Activated CD8-positive, alpha-beta memory T cell treated with anti-CD3 and anti-CD28 coated beads, Interleukin-2, amount 50 U/mL, for 24 hours (primary cell): ENCODE results near the gene TRIO.

Experiments
- DNase-seq: peaks from one replicate; pipeline ENCODE4 v3.0.0-alpha.2; 2020; ENCODE audit errors: extremely low read depth

TRIO gene

GRCh38 chr5:14226554-14226953 is 83.4 kb downstream of the TRIO start:
- DNase-seq = no peak

- DNase-seq = no peak
These were observed 83.8 kb downstream of the TRIO start for GRCh38 chr5:14226992-14227391.

DNA sequence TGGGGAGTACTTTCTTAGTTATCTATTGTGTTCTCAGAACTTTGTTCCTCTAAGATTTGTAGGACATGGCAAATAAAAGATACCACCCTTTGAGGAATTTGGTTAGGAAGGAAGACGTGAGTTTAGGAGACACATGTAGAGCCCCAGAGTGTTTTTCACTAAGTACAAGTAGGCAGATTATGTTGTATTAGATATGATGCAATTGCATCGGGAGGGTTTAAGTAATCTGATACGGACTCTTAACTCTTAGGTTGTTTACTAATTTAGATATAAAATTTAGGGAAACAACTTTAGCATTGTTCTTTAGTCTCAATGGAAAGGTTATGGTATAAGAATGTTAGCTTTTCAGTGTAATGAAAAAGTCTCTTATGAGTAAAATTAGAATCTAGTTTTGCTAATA is 84.4 kb downstream of the TRIO start:
- no peak for DNase-seq

GRCh38 chr5:14228219-14228618 is 85.1 kb downstream of the TRIO start:
- no peak for DNase-seq

- DNase-seq = no peak
These were observed 86.0 kb downstream of the TRIO start for GRCh38 chr5:14229181-14229580.

GRCh38 chr5:14229734-14230133 is 86.6 kb downstream of the TRIO start:
- no peak for DNase-seq

GRCh38 chr5:14231156-14231555 is 88.0 kb downstream of the TRIO start:
- DNase-seq = no peak

DNA sequence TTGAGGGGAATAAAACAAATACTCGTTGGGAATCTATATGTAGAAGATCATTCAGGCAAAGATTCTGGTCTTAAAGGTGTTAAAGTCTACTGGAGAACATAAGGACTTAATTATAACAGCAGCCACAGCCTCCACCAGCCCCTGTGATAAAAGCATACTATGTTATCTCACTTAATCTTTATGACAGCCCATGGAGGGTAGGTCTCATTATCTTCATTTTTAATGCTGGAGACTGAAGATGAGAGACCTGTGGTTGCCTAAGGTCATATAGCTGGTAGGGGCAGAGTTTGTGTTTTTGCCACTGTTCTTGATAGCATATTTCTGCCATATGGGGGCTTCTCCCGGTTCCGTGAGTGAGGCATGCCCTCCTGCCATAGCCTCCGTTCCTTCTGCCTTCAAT is 88.7 kb downstream of the TRIO start:
- no peak for DNase-seq

DNA sequence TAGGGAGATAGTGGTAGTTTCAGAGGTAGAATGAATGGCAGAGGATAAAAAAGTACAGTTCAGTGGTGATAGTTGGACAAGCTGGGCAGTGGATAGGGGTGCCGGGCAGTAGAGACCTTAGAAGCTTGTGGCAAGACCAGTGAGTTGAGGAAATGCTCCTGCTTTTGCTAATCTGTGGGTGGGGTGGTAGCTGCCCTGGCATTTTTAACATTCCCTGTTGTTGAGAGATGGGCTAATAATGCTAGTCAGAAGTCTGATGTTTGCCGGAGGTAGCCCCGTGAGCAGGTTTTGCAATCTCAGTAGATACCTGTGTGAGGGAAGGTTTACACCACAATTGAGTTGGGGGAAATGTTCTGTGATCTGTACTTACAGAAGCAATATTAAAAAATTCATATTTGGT is 91.1 kb downstream of the TRIO start:
- DNase-seq = no peak

- DNase-seq = no peak
These were observed 92.7 kb downstream of the TRIO start for GRCh38 chr5:14235872-14236271.

- no peak for DNase-seq
These were observed 93.6 kb downstream of the TRIO start for GRCh38 chr5:14236757-14237156.

GRCh38 chr5:14237317-14238086 is 94.4 kb downstream of the TRIO start:
- no peak for DNase-seq

GRCh38 chr5:14238272-14238671 is 95.1 kb downstream of the TRIO start:
- no peak for DNase-seq

GRCh38 chr5:14239404-14239803 is 96.3 kb downstream of the TRIO start:
- no peak for DNase-seq

DNA sequence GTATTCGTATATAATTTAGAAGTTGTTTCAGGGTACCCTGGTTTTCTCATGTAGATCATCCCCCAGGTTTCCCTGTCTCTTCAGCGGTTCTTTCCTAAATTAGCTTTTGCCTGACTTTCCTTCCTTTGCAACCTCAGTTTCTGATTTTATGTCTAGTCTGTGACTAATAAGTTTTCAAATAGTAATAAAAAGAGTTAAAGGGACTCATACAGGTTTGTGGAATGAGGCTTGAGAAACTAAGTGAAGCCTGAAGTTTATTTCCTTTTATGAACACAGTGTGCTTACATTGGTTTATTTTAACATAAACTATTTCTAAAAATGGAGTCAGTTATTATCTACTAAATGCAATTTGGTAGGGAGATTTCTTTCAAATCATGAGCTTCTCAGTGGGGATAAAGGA is 96.8 kb downstream of the TRIO start:
- no peak for DNase-seq

- DNase-seq = no peak
These were observed 97.2 kb downstream of the TRIO start for GRCh38 chr5:14240359-14240758.

GRCh38 chr5:14241141-14241540 is 98.0 kb downstream of the TRIO start:
- DNase-seq = no peak

GRCh38 chr5:14242447-14242846 is 99.3 kb downstream of the TRIO start:
- no peak for DNase-seq

DNA sequence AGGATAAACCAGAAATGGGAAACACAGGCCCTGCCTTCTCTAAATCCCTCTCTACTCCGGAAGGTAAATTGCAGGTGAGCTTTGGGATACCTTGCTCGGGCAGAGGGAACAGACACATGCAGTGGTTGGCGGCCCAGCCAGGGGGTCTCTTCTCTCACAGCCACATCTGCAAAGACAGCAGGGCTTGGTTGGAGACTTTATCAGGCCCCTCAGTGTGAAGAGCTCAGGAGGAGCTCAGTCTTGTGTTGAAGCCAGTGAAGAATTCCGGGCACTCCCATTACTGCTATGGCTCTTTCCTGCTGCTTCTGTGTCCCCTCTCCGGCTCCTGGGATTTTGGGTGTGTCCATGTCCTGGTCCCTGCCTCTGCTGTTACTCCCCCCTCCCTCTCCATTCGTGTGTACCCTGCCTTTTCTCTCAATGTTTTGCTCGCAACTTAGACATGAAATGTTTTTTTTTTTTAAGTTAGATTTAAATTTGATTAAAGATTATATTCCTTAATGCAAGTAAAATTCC is 99.8 kb downstream of the TRIO start:
- no peak for DNase-seq

- DNase-seq = no peak
These were observed 100.6 kb downstream of the TRIO start for GRCh38 chr5:14243766-14244165.

GRCh38 chr5:14244721-14245120 is 101.6 kb downstream of the TRIO start:
- no peak for DNase-seq

- no peak for DNase-seq
These were observed 102.2 kb downstream of the TRIO start for GRCh38 chr5:14245132-14245925.
